MM.1S (cell line): ENCODE data around the gene ATP9A.
"Not testable (repeated sequence)": the region's sequence is repeated elsewhere in the genome, so short reads cannot be mapped to it uniquely, and the experiment has no call there.

ENCODE experiments used
- DNase-seq: peaks from one replicate; pipeline ENCODE4 v3.0.0-alpha.2; 2015
- H2AFZ ChIP-seq: fragments of 300-600 bp; sonication (generic); 2 replicates; pipeline ENCODE4 v1.6.0; 2016; ENCODE audit warnings: antibody characterized with exemption, low read length
- H3F3A ChIP-seq: fragments of 300-600 bp; sonication (generic); 2 replicates; pipeline ENCODE4 v1.6.1; 2016; ENCODE audit warnings: mild to moderate bottlenecking, antibody characterized with exemption, low read length, moderate library complexity, mixed read lengths; ENCODE audit not compliant: insufficient read depth
- H3K27ac ChIP-seq: fragments of 300-600 bp; sonication (generic); 2 replicates; pipeline ENCODE4 v1.5.1; 2016; ENCODE audit warnings: mild to moderate bottlenecking, low read length
- H3K27me3 ChIP-seq: fragments of 300-600 bp; sonication (generic); replicated peaks from 2 replicates; pipeline ENCODE4 v1.6.0; 2016; ENCODE audit warnings: low read length; ENCODE audit not compliant: insufficient read depth
- H3K36me3 ChIP-seq: fragments of 300-600 bp; sonication (generic); replicated peaks from 2 replicates; pipeline ENCODE4 v1.6.1; 2016; ENCODE audit warnings: mild to moderate bottlenecking, low read length, mixed read lengths; ENCODE audit not compliant: insufficient read depth
- H3K4me1 ChIP-seq: fragments of 300-600 bp; sonication (generic); 2 replicates; pipeline ENCODE4 v1.6.1; 2016; ENCODE audit warnings: low read length, mixed read lengths
- H3K4me2 ChIP-seq: fragments of 300-600 bp; sonication (generic); 2 replicates; pipeline ENCODE4 v1.6.0; 2016; ENCODE audit warnings: low read depth, low read length
- H3K4me3 ChIP-seq: fragments of 300-600 bp; sonication (generic); 2 replicates; pipeline ENCODE4 v1.5.1; 2016; ENCODE audit warnings: low read length, mixed read lengths
- H3K79me2 ChIP-seq: fragments of 300-600 bp; sonication (generic); 2 replicates; pipeline ENCODE4 v1.6.1; 2016; ENCODE audit warnings: mixed run types, low read length, mixed read lengths
- H3K9ac ChIP-seq: fragments of 300-600 bp; sonication (generic); 2 replicates; pipeline ENCODE4 v1.6.1; 2016; ENCODE audit warnings: low read length, mixed read lengths
- H3K9me2 ChIP-seq: fragments of 300-600 bp; sonication (generic); replicated peaks from 2 replicates; pipeline ENCODE4 v1.6.1; 2016; ENCODE audit warnings: mild to moderate bottlenecking, low read length, mixed read lengths; ENCODE audit not compliant: insufficient read depth
- H3K9me3 ChIP-seq: fragments of 300-600 bp; sonication (generic); replicated peaks from 2 replicates; pipeline ENCODE4 v1.6.1; 2016; ENCODE audit warnings: mild to moderate bottlenecking, low read length, mixed read lengths; ENCODE audit not compliant: insufficient read depth
- H4K20me1 ChIP-seq: fragments of 300-600 bp; sonication (generic); 2 replicates; pipeline ENCODE4 v1.6.1; 2016; ENCODE audit warnings: mild to moderate bottlenecking, low read length, moderate library complexity, mixed read lengths; ENCODE audit not compliant: insufficient read depth
- CTCF ChIP-seq: fragments of 300-600 bp; sonication (generic); IDR thresholded peaks from 2 replicates; pipeline ENCODE4 v1.5.1; 2016; ENCODE audit warnings: antibody characterized with exemption, low read length, mixed read lengths
- EZH2 ChIP-seq: fragments of 300-600 bp; sonication (generic); optimal IDR thresholded peaks from 2 replicates; pipeline ENCODE3; 2017; ENCODE audit warnings: low read depth, mild to moderate bottlenecking, antibody characterized with exemption, low read length, mixed read lengths
- EZH2phosphoT487 ChIP-seq: fragments of 300-600 bp; sonication (generic); IDR thresholded peaks from 2 replicates; pipeline ENCODE4 v1.6.1; 2018; ENCODE audit warnings: antibody characterized with exemption, low read length

Gene ATP9A

DNA sequence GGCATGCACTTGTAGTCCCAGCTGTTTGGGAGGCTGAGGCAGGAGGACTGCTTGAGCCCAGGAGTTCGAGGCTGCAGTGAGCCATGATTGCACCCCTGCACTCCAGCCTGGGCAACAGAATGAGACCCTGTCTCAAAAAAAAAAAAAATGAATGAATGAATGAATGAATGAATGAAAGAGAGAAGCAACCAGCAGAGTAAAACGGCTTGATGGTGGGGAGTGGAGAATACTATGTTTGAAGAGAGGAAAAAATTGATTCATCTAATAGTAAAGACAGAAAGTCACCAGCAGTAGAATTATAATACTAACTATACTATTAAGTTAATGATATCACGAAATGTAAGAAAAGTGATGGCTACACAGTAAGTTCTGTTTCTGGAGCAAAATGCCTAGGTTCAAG is 80.6 kb downstream of the ATP9A start:
- Histone ChIP-seq H3K9me3 (no peaks in the 10 kb centered on the region), H3K4me1 (no peaks in the 10 kb centered on the region), H3K9me2 (no peaks in the 10 kb centered on the region), H3F3A (no peaks in the 10 kb centered on the region), H3K27ac (no peak overlapping the region), H3K4me2 (no peak overlapping the region), H3K79me2 (no peaks in the 10 kb centered on the region), H3K4me3 (no peak overlapping the region), H3K36me3 (no peaks in the 10 kb centered on the region), H3K9ac (no peak overlapping the region), H2AFZ (no peak overlapping the region), H4K20me1 (no peaks in the 10 kb centered on the region), H3K27me3 (no peaks in the 10 kb centered on the region)
- no peak for TF ChIP-seq EZH2
- no peak for TF ChIP-seq EZH2phosphoT487
- no peak for TF ChIP-seq CTCF
- no peak for DNase-seq

DNA sequence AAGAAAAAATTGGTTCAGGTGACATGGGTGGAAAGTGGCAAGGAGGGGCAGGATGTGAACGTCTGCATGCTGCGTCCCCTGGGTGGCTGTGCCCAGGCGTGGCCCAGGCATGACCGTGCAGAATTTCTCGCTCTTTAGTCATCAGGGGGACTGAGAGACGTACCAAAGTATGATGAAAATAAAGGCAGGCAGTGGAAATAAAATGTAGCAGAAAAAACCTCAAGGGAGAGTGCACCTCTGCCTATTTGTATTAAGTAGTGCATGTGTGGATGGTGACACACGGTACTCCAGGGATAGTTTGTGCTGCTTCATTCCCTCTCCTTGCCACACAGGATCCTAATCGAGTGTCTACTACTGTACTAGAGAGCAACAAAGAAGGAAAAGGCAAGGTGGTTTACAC is 81.1 kb downstream of the ATP9A start:
- Histone ChIP-seq H3K4me3 (no peak overlapping the region), H3F3A (no peaks in the 10 kb centered on the region), H3K9me3 (no peaks in the 10 kb centered on the region), H3K27me3 (no peaks in the 10 kb centered on the region), H3K27ac (no peak overlapping the region), H3K36me3 (no peaks in the 10 kb centered on the region), H3K9ac (no peak overlapping the region), H3K4me2 (no peak overlapping the region), H3K9me2 (no peaks in the 10 kb centered on the region), H3K4me1 (no peaks in the 10 kb centered on the region), H2AFZ (no peak overlapping the region), H3K79me2 (no peaks in the 10 kb centered on the region), H4K20me1 (no peaks in the 10 kb centered on the region)
- no peak for DNase-seq
- TF ChIP-seq EZH2: no peak
- TF ChIP-seq CTCF: no peak

DNA sequence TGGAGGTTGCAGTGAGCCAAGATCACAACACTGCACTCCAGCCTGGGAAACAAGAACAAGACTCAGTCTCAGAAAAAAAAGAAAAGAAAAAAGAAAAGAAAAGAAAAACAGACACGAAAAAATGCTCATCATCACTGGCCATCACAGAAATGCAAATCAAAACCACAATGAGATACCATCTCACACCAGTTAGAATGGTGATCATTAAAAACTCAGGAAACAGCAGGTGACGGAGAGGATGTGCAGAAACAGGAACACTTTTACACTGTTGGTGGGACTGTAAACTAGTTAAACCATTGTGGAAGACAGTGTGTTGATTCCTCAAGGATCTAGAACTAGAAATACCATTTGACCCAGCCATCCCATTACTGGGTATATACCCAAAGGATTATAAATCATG is 82.7 kb downstream of the ATP9A start:
- H3K4me3 ChIP-seq, H3K9me3 ChIP-seq, H3K4me1 ChIP-seq, H3K27me3 ChIP-seq, H3K36me3 ChIP-seq, H3K9ac ChIP-seq, H4K20me1 ChIP-seq, H3K79me2 ChIP-seq, H3K9me2 ChIP-seq, H3K4me2 ChIP-seq, H3K27ac ChIP-seq, DNase-seq, H3F3A ChIP-seq, H2AFZ ChIP-seq: not testable (repeated sequence)

DNA sequence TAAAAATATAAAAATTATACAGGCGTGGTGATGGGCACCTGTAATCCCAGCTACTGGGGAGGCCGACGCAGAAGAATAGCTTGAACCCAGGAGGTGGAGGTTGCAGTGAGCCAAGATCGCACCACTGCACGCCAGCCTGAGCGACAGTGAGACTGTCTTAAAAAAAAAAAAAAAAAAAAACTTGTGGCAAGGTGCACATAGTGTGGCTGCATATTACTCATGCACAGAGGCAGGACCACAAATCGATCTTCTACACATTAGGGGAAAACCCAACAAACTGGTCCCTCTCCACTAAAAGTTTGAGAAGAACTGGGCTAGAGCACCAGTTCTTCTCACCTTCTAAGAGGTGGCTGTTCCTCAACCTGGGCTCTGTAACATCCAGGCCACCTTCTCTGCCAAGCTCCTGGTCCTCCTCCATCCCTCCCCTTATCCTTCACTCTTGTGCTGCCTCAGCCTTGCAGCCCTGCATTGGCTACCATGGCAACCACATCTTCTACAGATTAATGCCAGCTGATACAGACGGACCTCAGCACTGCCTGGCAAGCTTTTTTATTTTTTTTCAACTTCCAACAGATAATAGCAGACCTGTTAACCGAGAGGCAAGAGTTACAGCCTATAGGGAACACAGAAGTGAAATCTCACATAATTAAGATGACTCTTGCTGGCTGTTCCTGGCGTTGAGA is 88.0 kb downstream of the ATP9A start:
- Histone ChIP-seq H4K20me1 (no peaks in the 10 kb centered on the region), H2AFZ (no peak overlapping the region), H3K9me2 (no peaks in the 10 kb centered on the region), H3K79me2 (no peaks in the 10 kb centered on the region), H3K4me2 (no peak overlapping the region), H3K36me3 (no peaks in the 10 kb centered on the region), H3F3A (no peaks in the 10 kb centered on the region), H3K4me3 (no peak overlapping the region), H3K9me3 (no peaks in the 10 kb centered on the region), H3K9ac (no peak overlapping the region), H3K27ac (no peak overlapping the region), H3K4me1 (no peaks in the 10 kb centered on the region), H3K27me3 (no peaks in the 10 kb centered on the region)
- DNase-seq: no peak
- TF ChIP-seq EZH2 (no peak), CTCF (no peak), EZH2phosphoT487 (no peak)
